NCI-H1105 (cell line): Measurements from ENCODE around the gene TBX2.

ENCODE experiments used
- DNase-seq: peaks from one replicate; lab custom pipeline; 2025; lab: John Stamatoyannopoulos, UW

The TBX2 gene

DNA sequence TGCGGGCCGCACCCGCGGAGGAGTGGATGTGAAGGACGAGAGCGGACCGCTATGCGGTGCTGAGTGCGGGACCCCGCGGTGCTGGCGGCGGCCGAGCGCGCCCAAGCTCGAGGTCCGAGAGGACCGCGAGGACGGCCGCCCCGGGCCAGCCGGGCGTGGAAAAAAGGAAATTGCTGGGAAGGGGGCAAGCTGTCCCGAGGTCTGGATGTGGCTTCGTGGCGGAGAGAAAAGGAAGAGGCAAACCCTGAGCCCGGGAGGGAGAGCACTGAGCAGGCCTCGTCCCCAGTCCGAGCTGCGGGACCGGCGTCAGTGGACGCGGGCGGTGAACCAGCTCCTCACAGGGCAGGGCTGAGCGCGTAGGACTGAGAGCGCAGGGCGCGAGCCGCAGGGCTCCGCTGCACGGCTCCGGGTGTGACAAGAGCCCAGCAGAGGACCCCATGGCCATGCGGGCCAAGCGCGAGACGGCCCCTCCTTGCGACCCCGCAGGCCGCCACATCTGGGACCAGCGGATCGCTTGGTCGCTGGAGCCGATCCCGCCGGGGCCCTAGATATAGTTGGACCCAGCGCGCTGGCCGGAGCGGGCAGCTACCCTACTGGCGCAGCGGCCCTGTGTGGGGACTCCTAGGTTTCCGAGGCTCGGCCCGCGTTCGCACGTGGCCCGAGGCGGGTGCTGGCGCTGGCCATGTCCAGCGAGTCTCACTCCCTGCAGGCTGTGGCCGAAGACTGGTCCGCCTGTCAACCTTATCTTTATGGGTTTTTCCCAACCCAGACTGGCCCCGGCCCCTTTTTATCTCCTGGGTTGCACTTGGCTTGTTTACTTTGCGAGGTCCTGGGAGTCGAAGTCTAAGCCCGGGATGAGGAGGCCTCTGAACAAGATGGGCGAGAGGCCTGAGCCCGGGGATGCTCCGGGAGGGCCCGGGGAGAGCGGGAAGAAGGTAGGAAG, 55.0 kb downstream of the TBX2 start:
- DNase-seq = no peak

DNA sequence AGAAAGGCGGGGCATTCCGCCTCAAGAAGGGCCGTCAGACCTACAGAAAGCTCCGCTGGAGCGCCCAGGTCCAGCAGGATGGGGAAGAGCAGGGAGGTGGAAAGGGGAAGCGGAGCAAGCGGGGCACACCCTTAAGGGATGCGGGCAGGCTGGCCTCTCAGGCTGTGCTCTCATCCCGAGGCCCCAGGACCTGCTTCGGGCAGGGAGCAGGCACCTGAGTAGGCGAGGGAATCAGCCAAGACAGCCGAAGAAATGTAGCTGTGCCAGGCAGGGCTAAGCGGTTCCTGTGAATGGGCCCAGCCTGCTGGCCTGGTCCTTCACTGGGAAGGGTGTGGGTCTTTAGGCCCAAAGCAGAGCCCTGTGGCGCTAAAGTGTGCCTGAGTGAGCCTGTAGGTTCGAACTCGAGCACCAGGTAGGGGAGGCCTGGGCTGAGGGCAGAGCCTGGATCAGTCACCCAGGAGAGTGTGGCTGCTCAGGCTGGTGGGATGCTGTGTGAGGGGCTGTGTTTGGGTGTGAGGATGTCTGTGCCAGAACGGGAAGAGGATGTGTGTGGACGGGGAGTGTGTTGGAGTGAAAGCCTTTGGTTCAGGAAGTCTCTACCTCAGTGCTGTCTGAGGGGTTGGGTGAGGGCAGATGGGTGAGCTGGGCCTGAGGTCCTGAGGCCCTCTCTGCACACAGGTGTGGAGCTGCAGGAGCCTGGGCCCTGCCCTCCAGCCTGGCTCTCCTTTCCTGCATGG, 55.8 kb downstream of the TBX2 start:
- DNase-seq = no peak

DNA sequence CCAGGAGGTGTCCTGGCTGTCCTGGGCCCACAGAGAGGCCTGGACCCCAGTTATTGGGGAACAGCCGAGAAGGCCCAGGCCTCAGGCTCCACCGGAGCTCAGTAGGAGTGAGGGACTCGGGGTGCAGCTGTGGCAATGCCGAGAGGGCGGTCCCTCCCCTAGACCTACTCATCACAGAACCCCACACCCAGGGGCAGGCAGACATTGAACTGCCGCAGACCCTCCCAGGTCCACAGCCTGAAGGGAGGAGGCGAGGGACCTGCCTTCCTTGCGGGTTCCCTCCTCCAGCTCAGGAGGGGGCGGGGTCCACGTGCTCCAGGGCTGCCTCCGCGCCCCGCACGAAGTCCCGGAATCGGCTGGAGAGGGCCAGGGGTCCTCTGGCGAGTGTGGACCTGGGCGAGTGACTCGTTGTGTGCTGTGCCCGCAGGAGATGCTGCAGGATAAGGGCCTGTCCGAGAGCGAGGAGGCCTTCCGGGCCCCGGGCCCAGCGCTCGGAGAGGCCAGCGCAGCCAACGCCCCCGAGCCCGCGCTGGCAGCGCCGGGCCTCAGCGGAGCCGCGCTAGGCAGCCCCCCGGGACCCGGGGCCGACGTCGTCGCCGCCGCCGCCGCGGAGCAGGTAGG, 56.5 kb downstream of the TBX2 start:
- DNase-seq = no peak

DNA sequence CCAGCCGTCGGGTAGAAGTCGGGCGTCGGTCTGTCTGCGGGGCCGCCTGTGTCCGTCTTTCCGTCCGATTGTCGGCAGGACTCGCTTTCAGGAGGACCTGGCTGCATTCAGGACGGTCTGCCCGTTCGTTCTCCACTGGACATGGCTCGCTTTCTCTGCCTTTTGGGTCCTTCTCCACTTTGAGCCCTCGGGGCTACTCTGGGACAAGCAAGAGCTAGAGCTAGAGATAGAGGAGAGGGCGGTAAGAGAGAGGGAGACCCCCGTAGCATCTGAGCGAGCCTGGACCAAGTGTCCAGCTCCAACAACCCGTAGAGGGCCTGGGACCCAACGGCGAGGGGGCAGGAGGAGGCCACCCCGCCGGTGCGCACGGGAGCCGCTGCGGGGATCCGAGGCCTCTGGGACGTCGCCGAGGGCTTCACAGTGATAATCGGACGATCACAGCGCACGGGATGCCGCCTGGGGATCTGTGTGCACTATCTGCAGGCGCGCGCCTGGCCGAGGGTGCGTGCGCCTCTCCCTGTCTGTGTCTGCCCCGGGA, 57.1 kb downstream of the TBX2 start:
- no peak for DNase-seq

DNA sequence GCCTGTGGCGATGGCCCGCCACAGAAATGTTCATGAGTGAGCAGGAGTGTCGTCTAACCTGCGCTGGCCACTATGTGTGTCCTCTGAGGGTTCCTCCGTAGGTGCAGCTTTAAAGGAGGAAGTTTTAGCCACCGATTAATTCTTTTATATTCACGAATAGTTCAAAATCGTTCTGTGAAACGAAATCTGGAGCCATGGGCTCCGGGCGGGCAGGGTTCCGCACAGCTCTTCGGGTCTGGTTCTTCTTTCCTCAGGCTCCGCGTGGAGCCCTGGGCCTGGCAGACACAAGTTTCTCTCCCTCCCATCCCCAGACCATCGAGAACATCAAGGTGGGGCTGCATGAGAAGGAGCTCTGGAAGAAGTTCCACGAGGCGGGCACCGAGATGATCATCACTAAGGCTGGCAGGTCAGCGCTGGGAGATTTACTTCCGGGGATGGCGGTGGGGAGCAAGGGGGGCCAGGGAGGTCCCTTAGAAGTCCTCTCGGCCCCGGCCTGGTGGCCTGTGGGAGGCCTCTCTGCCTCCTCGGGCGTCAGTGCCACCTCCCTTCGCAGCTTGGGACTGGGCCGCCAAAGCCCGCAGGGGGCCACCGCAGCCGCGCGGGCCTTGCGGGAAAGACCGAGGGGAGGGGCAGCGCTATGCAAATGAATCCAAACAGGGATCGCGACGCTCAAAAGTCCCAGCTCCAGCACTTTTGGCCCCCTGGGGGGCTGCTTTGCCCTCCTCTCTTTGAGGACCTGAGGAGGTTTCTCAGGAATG, 57.8 kb downstream of the TBX2 start:
- no peak for DNase-seq

DNA sequence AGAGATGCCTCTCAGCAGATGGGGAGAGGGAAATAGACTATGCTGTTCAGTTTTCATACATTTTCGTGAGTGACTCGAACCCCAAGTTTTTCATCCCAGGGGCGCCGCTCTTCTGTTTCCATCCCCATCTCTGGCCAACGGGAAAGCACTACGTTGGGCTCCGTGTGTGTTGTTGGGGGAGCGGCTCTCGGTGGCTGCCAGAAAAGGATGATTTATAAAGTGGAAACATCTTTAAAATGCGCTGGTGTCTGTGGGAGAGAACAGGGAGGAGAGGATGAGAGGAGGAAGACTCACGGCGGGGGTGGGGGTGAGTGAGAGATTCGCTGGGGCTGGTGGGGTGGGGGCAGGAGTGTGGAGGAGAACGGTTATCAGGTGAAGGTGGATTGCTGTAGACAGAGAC, 58.4 kb downstream of the TBX2 start:
- DNase-seq = no peak

DNA sequence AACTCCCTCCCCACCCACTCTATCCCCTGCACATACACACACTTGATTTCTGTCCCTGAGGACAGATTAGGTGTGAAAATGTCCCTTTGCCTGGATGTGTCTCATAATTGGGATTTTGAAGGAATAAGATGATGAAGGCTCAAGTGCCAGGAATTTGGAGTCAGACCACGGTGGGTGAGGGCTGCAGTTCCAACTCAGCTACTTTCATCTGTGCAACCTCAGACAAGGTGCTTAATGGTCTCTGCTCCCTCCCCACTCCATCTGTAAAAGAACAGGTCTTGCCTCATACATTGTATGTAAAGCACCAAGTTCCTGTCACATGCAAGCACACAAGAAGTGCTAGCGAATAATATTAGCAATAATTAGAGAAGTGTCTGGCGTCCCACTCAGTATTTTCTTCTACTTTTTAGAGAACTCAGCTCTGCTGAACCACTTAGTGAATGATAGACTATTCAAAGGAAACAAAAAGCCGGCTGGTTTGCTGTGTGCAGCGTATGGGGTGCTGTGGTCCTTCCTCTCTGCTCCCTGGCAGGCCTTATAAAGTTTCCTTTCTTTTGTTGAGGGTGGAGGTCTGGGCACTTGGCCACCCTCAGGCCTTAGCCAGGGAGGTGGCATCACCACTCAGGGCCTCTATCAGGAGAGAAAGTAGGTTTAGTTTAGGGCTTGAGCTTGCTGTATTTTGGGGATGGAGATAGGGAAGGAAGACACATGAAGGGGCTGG, 58.9 kb downstream of the TBX2 start:
- DNase-seq = no peak
